Fibroblast of villous mesenchyme (primary cell): Measurements from ENCODE around the gene COL1A1. TPM values are rescaled to one million over a fixed set of nuclear protein-coding genes. Genes with fewer than 3 reads are reported as not detected.
A peak's percentile ranks its signal among the peaks of the same experiment; 100 is the strongest.

Experiments used
- DNase-seq: peaks from one replicate; pipeline ENCODE4 v3.0.0-alpha.2; 2010; ENCODE audit warnings: low read depth
- H3K4me3 ChIP-seq: 2 replicates; pipeline ENCODE4 v1.5.1; 2011; ENCODE audit warnings: low read depth, mild to moderate bottlenecking, low read length
- total RNA-seq: library from RNA; depleted of rRNA; stranded (reverse); fragments of >200 nt; gene quantifications from 2 replicates; pipeline ENCODE4 v1.2.3, GENCODE V29; 2012
- TF ChIP-seq, protein P1 (sequence below): IDR thresholded peaks from 2 replicates; pipeline ENCODE4 v1.5.1; 2012; ENCODE audit warnings: low read depth, mild to moderate bottlenecking, low read length; ENCODE audit not compliant: insufficient read depth

The COL1A1 gene
- total RNA-seq, 1 donor = 2,749 TPM

DNA sequence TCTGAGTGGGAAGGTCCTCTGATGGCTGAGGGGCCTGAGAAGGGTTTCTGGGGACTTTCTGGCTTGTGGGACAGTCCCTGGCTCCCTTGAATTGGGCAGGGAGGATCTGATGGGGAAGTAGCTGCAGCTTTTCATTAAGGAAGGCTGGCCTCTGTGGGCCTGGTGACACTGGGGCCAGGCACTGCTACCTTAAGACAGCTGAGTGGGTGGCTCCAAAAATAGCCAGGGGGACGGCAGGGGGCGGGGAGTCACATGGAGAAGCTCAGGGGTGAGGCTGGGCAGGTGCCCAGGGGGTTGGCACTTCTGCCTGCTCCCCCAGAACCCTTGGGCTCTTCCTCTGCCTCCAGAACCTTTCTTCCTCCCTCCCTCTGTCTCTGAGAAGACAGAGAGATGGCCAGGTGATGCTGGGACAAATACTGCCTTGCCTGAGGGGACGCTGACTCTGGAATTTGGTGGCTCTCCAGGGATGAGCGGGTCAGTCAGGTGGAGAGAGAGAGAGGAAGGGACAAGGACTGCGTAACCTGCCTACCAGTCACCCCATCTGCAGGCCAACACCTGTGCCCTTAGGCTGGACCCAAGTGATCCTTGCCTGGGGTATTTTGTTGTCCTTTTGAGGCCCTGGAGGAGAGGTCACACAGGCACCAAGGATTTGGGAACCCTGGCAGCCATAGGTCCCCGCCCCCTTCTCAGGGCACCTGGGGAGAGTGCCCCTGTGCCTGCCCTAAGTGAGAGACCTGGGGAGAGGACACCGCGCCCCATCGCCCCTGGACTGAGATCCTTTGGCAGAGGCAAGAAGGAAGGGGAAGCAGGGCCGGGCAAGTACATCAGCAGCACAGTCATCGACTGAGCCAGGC is 37.4 kb downstream of the COL1A1 start:
- no peak overlapping the region for H3K4me3 ChIP-seq
- DNase-seq = no peak
- TF ChIP-seq, protein P1, sequence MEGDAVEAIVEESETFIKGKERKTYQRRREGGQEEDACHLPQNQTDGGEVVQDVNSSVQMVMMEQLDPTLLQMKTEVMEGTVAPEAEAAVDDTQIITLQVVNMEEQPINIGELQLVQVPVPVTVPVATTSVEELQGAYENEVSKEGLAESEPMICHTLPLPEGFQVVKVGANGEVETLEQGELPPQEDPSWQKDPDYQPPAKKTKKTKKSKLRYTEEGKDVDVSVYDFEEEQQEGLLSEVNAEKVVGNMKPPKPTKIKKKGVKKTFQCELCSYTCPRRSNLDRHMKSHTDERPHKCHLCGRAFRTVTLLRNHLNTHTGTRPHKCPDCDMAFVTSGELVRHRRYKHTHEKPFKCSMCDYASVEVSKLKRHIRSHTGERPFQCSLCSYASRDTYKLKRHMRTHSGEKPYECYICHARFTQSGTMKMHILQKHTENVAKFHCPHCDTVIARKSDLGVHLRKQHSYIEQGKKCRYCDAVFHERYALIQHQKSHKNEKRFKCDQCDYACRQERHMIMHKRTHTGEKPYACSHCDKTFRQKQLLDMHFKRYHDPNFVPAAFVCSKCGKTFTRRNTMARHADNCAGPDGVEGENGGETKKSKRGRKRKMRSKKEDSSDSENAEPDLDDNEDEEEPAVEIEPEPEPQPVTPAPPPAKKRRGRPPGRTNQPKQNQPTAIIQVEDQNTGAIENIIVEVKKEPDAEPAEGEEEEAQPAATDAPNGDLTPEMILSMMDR = no peak

DNA sequence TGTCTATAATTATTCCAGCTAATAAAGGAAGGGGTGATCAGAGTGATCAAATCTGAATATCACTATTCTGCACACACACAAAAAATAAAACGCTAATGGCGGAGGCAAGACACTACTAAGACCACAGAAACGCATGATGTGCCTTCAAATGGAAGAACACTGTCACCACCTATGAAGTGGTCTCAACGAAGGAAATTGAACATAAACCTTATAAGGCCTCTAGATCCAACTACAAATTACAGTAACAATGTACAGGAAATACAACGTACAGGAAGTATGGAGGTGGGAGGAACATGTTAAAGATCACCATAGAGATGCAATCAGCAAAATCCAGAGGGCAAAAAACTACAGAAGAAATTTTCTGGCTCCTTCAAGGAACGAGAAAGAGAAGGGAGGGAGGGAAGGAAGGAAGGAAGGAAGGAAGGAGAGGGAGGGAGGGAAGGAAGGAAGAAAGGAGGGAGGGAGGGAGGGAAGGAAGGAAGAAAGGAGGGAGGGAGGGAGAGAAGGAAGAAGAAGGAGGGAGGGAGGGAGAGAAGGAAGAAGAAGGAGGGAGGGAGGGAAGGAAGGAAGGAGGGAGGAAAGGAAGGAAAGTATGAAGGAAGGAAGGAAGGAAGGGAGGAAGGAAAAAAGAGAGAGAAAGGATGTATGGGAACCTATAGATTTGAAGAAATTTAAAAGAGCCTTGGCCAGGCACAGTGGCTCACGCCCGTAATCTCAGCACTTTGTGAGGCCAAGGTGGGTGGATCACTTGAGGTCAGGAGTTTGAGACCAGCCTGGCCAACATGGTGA is 38.8 kb downstream of the COL1A1 start:
- no peak overlapping the region for H3K4me3 ChIP-seq
- DNase-seq = no peak
- TF ChIP-seq, protein P1 = no peak

DNA sequence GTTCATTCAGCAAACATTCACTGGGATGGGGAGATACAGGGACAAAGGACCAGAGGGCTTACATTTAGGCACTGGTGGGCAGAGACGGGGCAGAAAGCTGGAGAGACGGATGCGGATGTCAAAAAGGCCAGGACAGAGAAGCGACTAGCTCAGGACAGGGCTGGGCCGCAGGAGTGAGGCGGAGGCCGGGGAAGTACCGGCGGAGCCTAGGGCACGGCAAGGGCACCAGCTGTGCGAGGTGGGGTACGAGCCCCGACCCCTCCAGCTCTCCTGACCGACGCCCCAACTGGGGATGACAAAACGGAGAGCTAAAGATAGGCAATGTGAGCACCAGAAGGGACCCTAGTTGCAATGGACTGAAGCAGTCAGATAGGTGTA is 39.5 kb downstream of the COL1A1 start:
- DNase-seq = no peak

DNA sequence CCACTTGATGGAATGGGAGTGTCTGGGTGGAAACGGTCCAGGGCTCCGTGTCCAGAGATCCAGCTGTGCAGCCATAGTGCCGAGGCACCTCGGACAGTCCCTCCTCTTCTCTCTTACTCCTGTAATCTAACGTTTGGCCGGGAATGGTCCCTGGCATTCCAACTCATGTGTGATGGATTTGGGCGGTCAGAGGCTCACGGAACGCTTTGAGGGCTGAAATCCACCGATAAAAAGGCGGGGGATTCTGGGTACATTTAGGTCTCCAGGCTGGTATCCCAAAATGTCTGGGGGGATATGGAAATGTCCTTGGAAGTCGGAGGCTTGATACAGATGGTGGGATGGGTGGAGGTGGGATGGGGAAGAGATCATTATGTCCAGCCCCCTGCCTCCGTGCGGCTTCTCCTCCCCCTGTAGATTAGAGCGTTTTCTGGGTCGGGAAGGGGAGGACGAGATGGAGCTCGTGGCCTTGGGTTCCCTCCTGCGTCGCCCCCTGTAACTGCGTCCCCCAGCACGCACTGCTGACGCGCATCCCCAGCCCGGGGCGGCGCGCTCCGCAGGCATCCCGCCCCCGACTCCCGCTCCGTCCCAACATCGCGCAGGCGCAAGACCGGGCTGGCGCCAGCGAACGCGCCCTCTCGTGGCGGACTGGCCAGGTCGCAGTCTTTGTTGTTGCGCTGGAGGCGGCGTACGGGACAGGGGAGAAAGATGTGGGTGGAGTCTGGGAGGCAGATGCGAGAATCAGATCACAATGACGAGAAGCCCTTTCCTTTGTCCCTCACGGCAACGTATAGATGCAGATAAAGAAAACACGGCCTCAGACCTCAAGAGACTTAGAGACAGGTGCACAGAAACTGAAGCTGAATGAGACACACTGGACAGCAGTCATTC is 40.2 kb downstream of the COL1A1 start:
- TF ChIP-seq, protein P1 = peak; percentile 86
- peak overlapping the region; percentile 73 for H3K4me3 ChIP-seq
- peak; percentile 87 for DNase-seq

More for the DNA sequence above, 39.5 kb downstream of the COL1A1 start:
- no peak overlapping the region for H3K4me3 ChIP-seq
- TF ChIP-seq, protein P1 = no peak

DNA sequence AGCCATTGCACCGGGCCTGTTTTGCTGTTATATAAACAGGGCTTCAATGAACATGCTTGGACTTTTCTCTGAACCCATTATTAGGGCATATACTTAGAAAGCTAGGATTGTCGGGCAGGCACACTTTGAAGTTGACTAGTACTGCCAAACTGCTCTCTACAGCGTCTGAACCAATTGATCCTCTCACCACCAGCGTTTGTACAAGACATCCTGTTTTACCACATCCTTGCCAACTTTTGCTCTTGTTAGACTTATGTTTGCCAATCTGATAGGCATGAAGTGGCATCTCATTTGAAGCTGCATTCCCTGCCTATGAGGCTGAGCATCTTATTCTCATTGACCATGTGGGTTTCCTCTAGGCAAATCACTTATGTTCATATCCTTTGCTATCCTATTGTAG is 43.5 kb downstream of the COL1A1 start:
- TF ChIP-seq, protein P1 = no peak
- DNase-seq = no peak
- H3K4me3 ChIP-seq = no peak overlapping the region

DNA sequence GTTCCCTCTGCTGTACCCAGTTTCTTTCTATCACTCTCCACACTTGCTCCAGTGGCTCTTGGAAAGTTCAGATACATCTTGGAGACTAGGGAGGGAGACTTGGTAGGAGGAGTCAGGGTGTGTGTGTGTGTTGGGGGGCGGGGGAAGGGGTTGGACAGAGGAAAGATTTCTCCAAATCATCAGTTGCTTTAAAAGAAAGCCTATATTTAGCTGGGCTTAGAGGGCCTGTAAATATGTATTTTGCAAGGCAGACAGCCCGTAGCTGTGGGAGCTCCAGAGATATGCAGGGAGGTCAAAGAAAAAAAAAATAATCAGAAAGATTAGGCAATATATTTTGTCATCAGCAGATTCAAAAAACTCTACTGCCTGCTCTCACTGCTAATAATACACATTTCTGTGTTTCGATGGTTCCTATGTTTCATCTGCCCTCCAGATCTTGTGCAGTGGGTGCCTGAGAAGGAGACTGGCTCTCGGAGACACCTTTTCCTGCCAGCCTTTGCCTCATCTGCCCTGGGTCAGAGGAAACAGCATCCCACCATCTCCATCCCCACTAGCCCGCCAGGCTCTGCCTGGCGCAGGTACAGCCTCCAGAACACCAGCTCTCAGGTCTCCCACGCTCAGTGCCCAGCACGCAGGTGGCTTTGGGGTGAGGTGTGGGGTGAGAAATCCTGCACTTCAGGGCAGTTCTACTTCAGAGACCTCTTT is 46.2 kb downstream of the COL1A1 start:
- no peak overlapping the region for H3K4me3 ChIP-seq
- TF ChIP-seq, protein P1 = no peak
- peak; percentile 92 for DNase-seq
